ENCODE measurements around the gene C11orf24.

C11orf24 gene

GRCh38 chr11:68271781-68272608, at the start of gene C11orf24:
Gene C11orf24, minus strand, starts transcription at chr11:68271973. Its CDS starts 8,206 bp downstream, at chr11:68263767.
- peaks cover 6% of the 10 kb centered on the region for H3K4me1 ChIP-seq (ENCODE audit: control insufficient read depth, insufficient read depth, low read length)
- peak within 1 kb of the TSS; percentile 88 for H3K4me3 ChIP-seq (ENCODE audit: low read depth, low read length)
- H3K27ac ChIP-seq (ENCODE audit: low read depth, low read length), result peak within 1 kb of the TSS; percentile 86
- no peaks in the 10 kb centered on the region for H3K9me3 ChIP-seq (ENCODE audit: control insufficient read depth, insufficient read depth, low read length)
- peaks cover 11% of the 10 kb centered on the region for H3K36me3 ChIP-seq (ENCODE audit: control insufficient read depth, insufficient read depth, low read length)
- no peaks in the 10 kb centered on the region for H3K27me3 ChIP-seq (ENCODE audit: control insufficient read depth, insufficient read depth, low read length)
- H3K9ac ChIP-seq (ENCODE audit: low read depth, low read length), result peak within 1 kb of the TSS; percentile 86

- Histone ChIP-seq H3K27ac (ENCODE audit: low read depth, low read length) (no peak overlapping the region), H3K4me1 (ENCODE audit: control insufficient read depth, insufficient read depth, low read length) (peaks cover 24% of the 10 kb centered on the region), H3K4me3 (ENCODE audit: low read depth, low read length) (no peak overlapping the region), H3K36me3 (ENCODE audit: control insufficient read depth, insufficient read depth, low read length) (no peaks in the 10 kb centered on the region; the same call in 1 of the 2 replicates), H3K9ac (ENCODE audit: low read depth, low read length) (no peak overlapping the region), H3K27me3 (ENCODE audit: control insufficient read depth, insufficient read depth, low read length) (no peaks in the 10 kb centered on the region), H3K9me3 (ENCODE audit: control insufficient read depth, insufficient read depth, low read length) (no peaks in the 10 kb centered on the region)
These were observed 45.5 kb upstream of the C11orf24 start for GRCh38 chr11:68317147-68317785.

GRCh38 chr11:68315171-68315920, 43.6 kb upstream of the C11orf24 start:
- Histone ChIP-seq H3K4me1 (ENCODE audit: control insufficient read depth, insufficient read depth, low read length) (peaks cover 29% of the 10 kb centered on the region), H3K27me3 (ENCODE audit: control insufficient read depth, insufficient read depth, low read length) (peaks cover 5% of the 10 kb centered on the region; the same call in 1 of the 2 replicates), H3K27ac (ENCODE audit: low read depth, low read length) (peak overlapping the region; percentile 76), H3K9me3 (ENCODE audit: control insufficient read depth, insufficient read depth, low read length) (no peaks in the 10 kb centered on the region), H3K4me3 (ENCODE audit: low read depth, low read length) (no peak overlapping the region; the same call in 1 of the 2 replicates), H3K36me3 (ENCODE audit: control insufficient read depth, insufficient read depth, low read length) (no peaks in the 10 kb centered on the region; the same call in 1 of the 2 replicates), H3K9ac (ENCODE audit: low read depth, low read length) (no peak overlapping the region)

GRCh38 chr11:68314203-68315170, 42.7 kb upstream of the C11orf24 start:
- H3K4me1 ChIP-seq (ENCODE audit: control insufficient read depth, insufficient read depth, low read length), result peaks cover 29% of the 10 kb centered on the region
- peak overlapping the region; percentile 52; the same call in 1 of the 2 replicates for H3K9ac ChIP-seq (ENCODE audit: low read depth, low read length)
- no peaks in the 10 kb centered on the region for H3K9me3 ChIP-seq (ENCODE audit: control insufficient read depth, insufficient read depth, low read length)
- peak overlapping the region; percentile 76 for H3K27ac ChIP-seq (ENCODE audit: low read depth, low read length)
- H3K27me3 ChIP-seq (ENCODE audit: control insufficient read depth, insufficient read depth, low read length), result peaks cover 5% of the 10 kb centered on the region; the same call in 1 of the 2 replicates
- no peaks in the 10 kb centered on the region for H3K36me3 ChIP-seq (ENCODE audit: control insufficient read depth, insufficient read depth, low read length)
- H3K4me3 ChIP-seq (ENCODE audit: low read depth, low read length), result peak overlapping the region; percentile 73

- H3K36me3 ChIP-seq (ENCODE audit: control insufficient read depth, insufficient read depth, low read length), result no peaks in the 10 kb centered on the region
- H3K4me3 ChIP-seq (ENCODE audit: low read depth, low read length), result peak overlapping the region; percentile 73
- peak overlapping the region; percentile 52; the same call in 1 of the 2 replicates for H3K9ac ChIP-seq (ENCODE audit: low read depth, low read length)
- H3K27me3 ChIP-seq (ENCODE audit: control insufficient read depth, insufficient read depth, low read length), result peaks cover 5% of the 10 kb centered on the region; the same call in 1 of the 2 replicates
- H3K4me1 ChIP-seq (ENCODE audit: control insufficient read depth, insufficient read depth, low read length), result peaks cover 29% of the 10 kb centered on the region
- H3K9me3 ChIP-seq (ENCODE audit: control insufficient read depth, insufficient read depth, low read length), result no peaks in the 10 kb centered on the region
- peak overlapping the region; percentile 76 for H3K27ac ChIP-seq (ENCODE audit: low read depth, low read length)
These were observed 41.9 kb upstream of the C11orf24 start for GRCh38 chr11:68313574-68314202.

GRCh38 chr11:68312780-68313573, 41.2 kb upstream of the C11orf24 start:
- Histone ChIP-seq H3K9me3 (ENCODE audit: control insufficient read depth, insufficient read depth, low read length) (no peaks in the 10 kb centered on the region), H3K36me3 (ENCODE audit: control insufficient read depth, insufficient read depth, low read length) (no peaks in the 10 kb centered on the region), H3K9ac (ENCODE audit: low read depth, low read length) (peak overlapping the region; percentile 54), H3K4me1 (ENCODE audit: control insufficient read depth, insufficient read depth, low read length) (peaks cover 29% of the 10 kb centered on the region), H3K27ac (ENCODE audit: low read depth, low read length) (peak overlapping the region; percentile 76), H3K4me3 (ENCODE audit: low read depth, low read length) (peak overlapping the region; percentile 73), H3K27me3 (ENCODE audit: control insufficient read depth, insufficient read depth, low read length) (peaks cover 5% of the 10 kb centered on the region; the same call in 1 of the 2 replicates)

- peak within 1 kb of the TSS; percentile 54 for H3K9ac ChIP-seq (ENCODE audit: low read depth, low read length)
- no peaks in the 10 kb centered on the region for H3K36me3 ChIP-seq (ENCODE audit: control insufficient read depth, insufficient read depth, low read length)
- peaks cover 26% of the 10 kb centered on the region for H3K4me1 ChIP-seq (ENCODE audit: control insufficient read depth, insufficient read depth, low read length)
- H3K4me3 ChIP-seq (ENCODE audit: low read depth, low read length), result peak within 1 kb of the TSS; percentile 73
- peaks cover 5% of the 10 kb centered on the region; the same call in 1 of the 2 replicates for H3K27me3 ChIP-seq (ENCODE audit: control insufficient read depth, insufficient read depth, low read length)
- peak within 1 kb of the TSS; percentile 76 for H3K27ac ChIP-seq (ENCODE audit: low read depth, low read length)
- no peaks in the 10 kb centered on the region for H3K9me3 ChIP-seq (ENCODE audit: control insufficient read depth, insufficient read depth, low read length)
These were observed 40.5 kb upstream of the C11orf24 start, which contains the start of gene LRP5 for GRCh38 chr11:68312117-68312779. Gene LRP5, plus strand, starts transcription at chr11:68312591. Its CDS starts 124 bp downstream, at chr11:68312715.

- H3K36me3 ChIP-seq (ENCODE audit: control insufficient read depth, insufficient read depth, low read length), result no peaks in the 10 kb centered on the region
- no peak overlapping the region for H3K9ac ChIP-seq (ENCODE audit: low read depth, low read length)
- H3K9me3 ChIP-seq (ENCODE audit: control insufficient read depth, insufficient read depth, low read length), result no peaks in the 10 kb centered on the region
- H3K27me3 ChIP-seq (ENCODE audit: control insufficient read depth, insufficient read depth, low read length), result peaks cover 5% of the 10 kb centered on the region; the same call in 1 of the 2 replicates
- H3K4me3 ChIP-seq (ENCODE audit: low read depth, low read length), result peak overlapping the region; percentile 53; the same call in 1 of the 2 replicates
- no peak overlapping the region for H3K27ac ChIP-seq (ENCODE audit: low read depth, low read length)
- H3K4me1 ChIP-seq (ENCODE audit: control insufficient read depth, insufficient read depth, low read length), result peaks cover 26% of the 10 kb centered on the region
These were observed 39.7 kb upstream of the C11orf24 start for GRCh38 chr11:68311160-68312116.
